ENCODE measurements around the gene THRB.

DNA sequence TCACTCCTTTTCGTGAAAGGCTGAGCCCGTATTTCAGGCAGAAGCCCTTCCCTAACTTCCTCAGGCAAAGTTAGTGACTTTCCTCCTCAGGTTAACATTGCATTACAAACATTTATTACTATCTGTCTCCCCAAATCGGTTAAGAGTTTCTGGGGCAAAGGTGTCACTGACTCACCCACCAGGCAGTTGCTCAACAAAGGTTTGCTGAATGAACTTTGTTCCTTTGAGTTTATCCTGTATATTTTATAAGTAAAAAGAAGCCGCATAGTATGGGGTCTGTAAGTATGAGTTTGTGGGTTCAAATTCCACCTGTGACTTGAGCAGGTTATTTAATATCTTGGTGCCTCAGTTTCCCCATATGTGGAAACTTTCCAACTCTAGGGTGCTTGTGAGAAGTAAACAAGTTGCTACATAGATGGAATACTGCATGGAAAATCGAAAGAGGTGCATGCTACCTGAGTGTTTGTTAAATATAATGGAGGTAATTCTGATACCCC, 177.7 kb downstream of the THRB start:
- no peak for TF ChIP-seq CTCF (IDR thresholded peaks at IDR 0.05 in 2 of 3, conservative IDR thresholded peaks at IDR 0.05 in 1 of 3; ENCODE audit: insufficient read depth in 2 of 3, low read depth in 1 of 3, low read length in 3 of 3)
- no peak for TF ChIP-seq RBM25 (IDR thresholded peaks at IDR 0.05; ENCODE audit: low read depth, low read length, severe bottlenecking)
- no peak for TF ChIP-seq ZNF511 (CRISPR knock-in tag; IDR thresholded peaks at IDR 0.05)
- TF ChIP-seq, protein P1, sequence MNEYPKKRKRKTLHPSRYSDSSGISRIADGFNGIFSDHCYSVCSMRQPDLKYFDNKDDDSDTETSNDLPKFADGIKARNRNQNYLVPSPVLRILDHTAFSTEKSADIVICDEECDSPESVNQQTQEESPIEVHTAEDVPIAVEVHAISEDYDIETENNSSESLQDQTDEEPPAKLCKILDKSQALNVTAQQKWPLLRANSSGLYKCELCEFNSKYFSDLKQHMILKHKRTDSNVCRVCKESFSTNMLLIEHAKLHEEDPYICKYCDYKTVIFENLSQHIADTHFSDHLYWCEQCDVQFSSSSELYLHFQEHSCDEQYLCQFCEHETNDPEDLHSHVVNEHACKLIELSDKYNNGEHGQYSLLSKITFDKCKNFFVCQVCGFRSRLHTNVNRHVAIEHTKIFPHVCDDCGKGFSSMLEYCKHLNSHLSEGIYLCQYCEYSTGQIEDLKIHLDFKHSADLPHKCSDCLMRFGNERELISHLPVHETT (CRISPR knock-in tag; conservative IDR thresholded peaks at IDR 0.05 in 1 of 2, IDR thresholded peaks at IDR 0.05 in 1 of 2): no peak
- TF ChIP-seq SIX5 (IDR thresholded peaks at IDR 0.05; ENCODE audit: borderline replicate concordance in 1 of 2, insufficient read depth in 1 of 2, low read depth in 1 of 2, low read length in 2 of 2): no peak
- TF ChIP-seq ZNF217 (CRISPR knock-in tag; IDR thresholded peaks at IDR 0.05): no peak
- no peak for TF ChIP-seq TAF1 (IDR thresholded peaks at IDR 0.05; ENCODE audit: control insufficient read depth, extremely low read depth, insufficient read depth, low read length, severe bottlenecking)
- TF ChIP-seq SREBF2 (CRISPR knock-in tag; IDR thresholded peaks at IDR 0.05): no peak
- no peak for TF ChIP-seq POLR2AphosphoS5 (IDR thresholded peaks at IDR 0.05; ENCODE audit: control insufficient read depth, insufficient read depth, low read depth, low read length)
- TF ChIP-seq FOXJ3 (CRISPR knock-in tag; IDR thresholded peaks at IDR 0.05): no peak

Measured in K562 (cell line).